ENCODE data around the gene DROSHA.
"Not testable (repeated sequence)": the region's sequence is repeated elsewhere in the genome, so short reads cannot be mapped to it uniquely, and the experiment has no call there.

The DROSHA gene

GRCh38 chr5:31415960-31416359 is 115.9 kb downstream of the DROSHA start:
- DNase-seq (ENCODE audit: low read depth in 2 of 2, low spot score in 1 of 2), result no peak

DNA sequence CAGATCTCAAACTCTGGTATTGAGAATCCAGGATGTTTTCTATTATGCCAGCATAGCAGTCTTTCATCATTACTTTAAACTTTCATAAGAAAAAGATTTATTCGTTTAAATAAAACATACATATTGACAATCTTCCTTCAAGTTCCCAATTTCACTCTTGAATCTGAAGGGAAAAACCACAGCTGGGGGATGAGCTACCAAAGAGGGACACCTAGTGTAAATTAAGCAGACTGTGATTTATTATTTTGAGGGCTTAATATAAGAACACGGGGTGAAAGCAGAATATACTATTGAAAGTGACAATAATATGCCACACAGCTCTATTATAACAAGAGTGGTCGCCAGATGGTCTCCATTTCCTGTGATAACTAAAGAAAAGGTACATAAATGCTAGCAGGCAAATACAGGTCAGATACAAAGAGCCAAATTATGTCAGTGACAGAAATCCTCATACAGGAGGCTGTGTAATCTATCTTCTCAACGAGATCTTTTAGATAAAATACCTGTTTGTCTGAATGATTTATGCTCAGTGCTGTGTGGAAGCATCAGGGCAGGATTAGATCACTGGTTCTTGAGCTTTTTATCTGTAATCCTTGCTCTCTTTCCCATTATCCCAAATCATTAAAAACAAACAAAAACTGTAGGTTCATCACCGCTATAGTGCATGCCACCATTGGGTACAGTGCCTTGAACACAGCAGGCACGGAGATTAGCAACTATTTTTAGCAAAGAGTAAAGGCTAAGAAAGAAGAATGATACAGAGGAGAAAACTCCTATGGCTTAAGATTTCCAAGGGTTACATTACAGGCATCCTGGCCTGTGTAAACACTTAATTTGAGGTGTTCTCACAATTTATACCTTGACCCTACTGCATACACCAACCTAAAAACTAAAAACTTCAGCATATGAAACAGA is 116.6 kb downstream of the DROSHA start:
- no peak for DNase-seq (ENCODE audit: low read depth in 2 of 2, low spot score in 1 of 2)

DNA sequence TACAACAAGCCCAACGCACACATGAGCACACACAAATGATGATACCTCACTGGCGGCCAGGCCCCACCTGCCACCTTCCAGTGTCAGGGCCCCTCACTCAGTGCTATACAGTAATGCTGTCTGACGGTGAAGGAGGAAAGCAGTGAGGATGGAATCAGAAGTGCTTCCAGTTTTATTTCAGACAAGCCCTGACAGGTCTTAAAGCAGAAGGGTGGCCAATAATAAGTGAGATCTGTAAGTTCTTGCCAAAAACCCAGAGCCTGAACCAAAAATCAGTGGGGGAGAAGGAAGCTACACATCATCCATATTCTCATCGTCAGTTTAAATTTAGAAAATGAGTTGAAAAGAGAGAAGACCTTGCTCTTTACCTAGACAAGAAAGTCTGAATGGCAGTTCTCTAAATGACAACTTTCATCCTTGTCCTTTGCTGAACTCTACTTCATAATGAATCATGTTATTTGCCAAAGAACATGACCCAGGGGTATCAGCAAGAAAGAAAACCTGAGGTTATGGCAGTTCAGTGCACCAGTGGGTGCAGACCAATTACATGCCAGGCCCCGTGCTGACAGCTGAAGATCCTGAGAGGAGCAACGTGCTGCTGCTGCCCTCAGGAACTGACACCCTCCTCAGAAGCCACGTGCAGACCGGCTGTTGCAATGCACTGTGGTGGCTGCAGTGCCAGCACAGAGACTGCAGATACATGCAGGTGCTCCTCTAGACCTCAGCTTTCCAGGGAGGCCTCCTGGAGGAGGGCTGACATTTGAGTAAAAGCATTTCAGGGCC is 118.7 kb downstream of the DROSHA start:
- DNase-seq (ENCODE audit: low read depth in 2 of 2, low spot score in 1 of 2), result no peak

GRCh38 chr5:31412324-31412723 is 119.6 kb downstream of the DROSHA start:
- no peak for DNase-seq (ENCODE audit: low read depth in 2 of 2, low spot score in 1 of 2)

GRCh38 chr5:31410089-31410488 is 121.8 kb downstream of the DROSHA start:
- no peak for DNase-seq (ENCODE audit: low read depth in 2 of 2, low spot score in 1 of 2)

GRCh38 chr5:31408814-31409213 is 123.1 kb downstream of the DROSHA start:
- no peak for DNase-seq (ENCODE audit: low read depth in 2 of 2, low spot score in 1 of 2)

DNA sequence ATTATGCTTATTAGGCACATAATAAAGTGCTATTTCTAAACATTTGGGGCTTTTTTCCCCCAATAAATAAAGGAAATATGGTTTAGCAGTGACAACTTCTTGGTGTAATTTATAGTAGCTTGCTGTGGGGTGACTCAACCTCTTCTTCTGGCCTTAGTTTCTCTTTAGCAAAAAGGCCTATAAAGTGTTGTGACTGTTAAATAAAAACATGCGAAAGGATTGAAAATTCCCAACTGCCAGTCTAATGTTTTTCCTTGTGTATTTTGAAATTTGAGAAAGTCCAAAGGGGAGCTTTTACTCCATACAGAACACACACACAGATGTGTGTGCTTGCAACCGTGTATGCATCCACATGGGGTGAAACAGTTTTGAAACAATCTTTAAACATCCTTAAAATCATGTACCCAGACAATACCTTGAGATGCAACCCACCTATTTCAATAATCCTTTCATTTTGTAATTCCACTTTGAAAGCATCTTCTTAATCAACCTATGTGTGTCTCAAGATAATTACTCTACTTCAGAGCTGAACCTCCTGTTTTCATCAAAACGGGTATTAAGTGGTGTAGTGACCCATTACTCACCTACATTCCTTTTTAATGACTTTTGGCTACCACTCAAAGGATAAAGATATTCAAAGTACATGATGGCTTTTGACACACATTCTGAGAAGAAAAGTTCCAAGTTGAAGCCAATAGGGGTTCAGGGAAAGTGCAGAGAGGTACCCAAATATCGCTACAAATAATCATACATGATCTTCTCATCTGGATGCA is 123.8 kb downstream of the DROSHA start:
- DNase-seq (ENCODE audit: low read depth in 2 of 2, low spot score in 1 of 2), result no peak

GRCh38 chr5:31404325-31404724 is 127.6 kb downstream of the DROSHA start:
- no peak for DNase-seq (ENCODE audit: low read depth in 2 of 2, low spot score in 1 of 2)

GRCh38 chr5:31401691-31402090 is 130.2 kb downstream of the DROSHA start:
- no peak for DNase-seq (ENCODE audit: low read depth in 2 of 2, low spot score in 1 of 2)

GRCh38 chr5:31397926-31398557 is 133.9 kb downstream of the DROSHA start:
- no peak for DNase-seq (ENCODE audit: low read depth in 2 of 2, low spot score in 1 of 2)

GRCh38 chr5:31396611-31397295 is 135.1 kb downstream of the DROSHA start:
- no peak for DNase-seq (ENCODE audit: low read depth in 2 of 2, low spot score in 1 of 2)

GRCh38 chr5:31395450-31396045 is 136.3 kb downstream of the DROSHA start:
- not testable (repeated sequence) for DNase-seq (ENCODE audit: low read depth in 2 of 2, low spot score in 1 of 2)

DNA sequence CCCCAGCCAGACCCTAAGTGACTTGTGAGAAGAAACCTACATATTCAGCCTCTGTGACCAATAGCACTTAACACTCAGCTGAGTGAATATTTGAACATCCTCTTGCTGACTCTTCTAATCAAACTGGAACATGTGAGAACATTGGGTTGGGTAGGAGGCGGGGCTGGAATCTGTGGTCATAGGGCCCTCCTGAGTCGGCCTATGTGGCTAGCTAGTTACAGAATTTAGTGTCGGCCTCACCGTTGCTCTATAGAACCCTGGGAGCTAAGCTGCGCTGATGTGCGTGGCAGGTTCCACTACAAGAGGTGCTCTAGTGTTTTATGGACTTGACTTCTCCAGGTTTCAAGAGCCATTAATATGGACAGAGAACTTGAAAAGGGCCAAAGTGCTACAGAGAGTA is 138.8 kb downstream of the DROSHA start:
- no peak for DNase-seq (ENCODE audit: low read depth in 2 of 2, low spot score in 1 of 2)

DNA sequence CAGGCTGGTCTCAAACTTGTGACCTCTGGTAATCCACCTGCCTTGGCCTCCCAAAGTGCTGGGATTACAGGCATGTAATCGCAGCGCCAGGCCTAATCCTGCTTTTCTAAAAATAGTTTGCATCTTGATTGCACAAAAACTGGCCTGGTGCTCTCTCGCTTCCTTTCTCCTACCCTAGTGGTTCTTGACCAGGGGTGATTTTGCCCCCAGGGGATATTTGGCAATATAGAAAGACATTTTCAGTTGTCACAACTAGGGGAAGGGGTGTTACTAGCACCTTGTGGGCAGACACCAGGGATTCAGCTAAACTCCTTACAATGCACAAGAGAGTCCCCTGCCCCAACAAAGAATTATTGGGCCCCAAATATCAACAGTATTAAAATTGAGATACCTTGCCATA is 139.8 kb downstream of the DROSHA start:
- DNase-seq (ENCODE audit: low read depth in 2 of 2, low spot score in 1 of 2), result no peak

DNA sequence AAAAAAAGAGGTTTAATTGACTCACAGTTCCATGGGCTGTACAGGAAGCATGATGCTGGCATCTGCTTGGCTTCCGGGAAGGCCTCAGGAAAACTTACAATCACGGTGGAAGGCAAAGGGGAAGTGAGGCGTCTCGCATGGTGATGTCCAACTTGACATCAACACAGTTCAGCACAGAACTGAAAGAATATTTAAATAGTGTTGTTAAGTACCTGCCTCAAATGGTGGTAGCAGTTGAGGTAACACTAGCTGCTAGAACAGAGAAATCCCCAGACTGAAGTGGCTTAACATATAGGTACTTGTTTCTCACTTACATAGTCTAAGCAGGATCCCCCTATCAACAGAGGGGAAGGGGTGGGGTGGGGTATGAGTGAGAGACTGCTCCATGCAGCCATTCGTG is 141.6 kb downstream of the DROSHA start:
- DNase-seq (ENCODE audit: low read depth in 2 of 2, low spot score in 1 of 2), result no peak

DNA sequence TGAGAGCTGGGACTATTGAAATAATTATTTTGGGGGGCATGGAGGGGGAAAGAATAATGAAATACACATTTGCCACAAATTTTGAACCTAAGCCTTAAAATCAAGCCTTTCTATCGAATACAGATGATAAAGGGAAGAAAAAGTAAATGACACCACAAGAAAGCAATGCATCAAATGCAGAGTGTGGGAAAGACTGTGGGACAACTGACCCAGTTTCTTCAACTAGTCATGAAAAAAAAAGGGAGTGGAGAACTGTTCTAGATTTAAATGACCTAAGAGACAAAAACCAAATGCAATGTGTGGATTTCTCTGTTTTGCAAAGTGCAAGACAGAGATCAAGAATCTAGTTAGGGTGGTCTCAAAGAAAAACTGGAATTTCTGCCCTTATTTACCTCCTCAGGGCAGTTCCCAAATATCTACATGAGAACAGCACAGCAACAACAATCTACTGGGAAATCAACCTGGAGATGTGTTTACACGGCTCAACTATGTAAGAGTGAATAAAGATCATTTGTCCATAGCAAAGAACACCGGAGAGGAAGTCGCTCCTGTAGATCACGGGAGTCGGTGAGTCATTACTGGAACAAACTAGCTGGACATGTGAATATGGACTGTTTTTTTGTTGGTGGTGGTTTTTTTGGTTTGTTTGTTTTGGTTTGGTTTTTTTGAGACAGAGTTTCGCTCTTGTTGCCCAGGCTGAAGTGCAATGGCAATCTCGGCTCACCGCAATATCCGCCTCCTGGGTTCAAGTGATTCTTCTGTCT is 145.9 kb downstream of the DROSHA start:
- no peak for DNase-seq (ENCODE audit: low read depth in 2 of 2, low spot score in 1 of 2)

DNA sequence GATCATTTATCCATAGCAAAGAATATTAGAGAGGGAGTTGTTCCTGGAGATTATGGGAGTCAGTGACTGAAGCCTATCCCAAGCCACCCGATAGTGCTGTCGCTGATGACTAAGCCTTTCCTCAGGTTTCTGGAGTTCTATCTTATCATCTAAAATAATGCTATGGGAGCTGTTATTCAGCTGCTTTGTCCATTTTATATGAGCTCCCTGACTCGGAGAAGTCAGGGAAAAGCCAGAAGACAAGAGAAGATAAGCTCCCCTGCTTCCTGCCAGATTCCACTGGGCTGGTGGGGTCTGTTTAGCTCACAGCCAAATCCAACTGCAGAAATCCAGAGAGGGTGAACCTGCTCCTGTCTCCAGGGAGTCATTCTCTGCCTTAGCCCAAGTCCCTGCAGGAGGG is 148.2 kb downstream of the DROSHA start:
- no peak for DNase-seq (ENCODE audit: low read depth in 2 of 2, low spot score in 1 of 2)

DNA sequence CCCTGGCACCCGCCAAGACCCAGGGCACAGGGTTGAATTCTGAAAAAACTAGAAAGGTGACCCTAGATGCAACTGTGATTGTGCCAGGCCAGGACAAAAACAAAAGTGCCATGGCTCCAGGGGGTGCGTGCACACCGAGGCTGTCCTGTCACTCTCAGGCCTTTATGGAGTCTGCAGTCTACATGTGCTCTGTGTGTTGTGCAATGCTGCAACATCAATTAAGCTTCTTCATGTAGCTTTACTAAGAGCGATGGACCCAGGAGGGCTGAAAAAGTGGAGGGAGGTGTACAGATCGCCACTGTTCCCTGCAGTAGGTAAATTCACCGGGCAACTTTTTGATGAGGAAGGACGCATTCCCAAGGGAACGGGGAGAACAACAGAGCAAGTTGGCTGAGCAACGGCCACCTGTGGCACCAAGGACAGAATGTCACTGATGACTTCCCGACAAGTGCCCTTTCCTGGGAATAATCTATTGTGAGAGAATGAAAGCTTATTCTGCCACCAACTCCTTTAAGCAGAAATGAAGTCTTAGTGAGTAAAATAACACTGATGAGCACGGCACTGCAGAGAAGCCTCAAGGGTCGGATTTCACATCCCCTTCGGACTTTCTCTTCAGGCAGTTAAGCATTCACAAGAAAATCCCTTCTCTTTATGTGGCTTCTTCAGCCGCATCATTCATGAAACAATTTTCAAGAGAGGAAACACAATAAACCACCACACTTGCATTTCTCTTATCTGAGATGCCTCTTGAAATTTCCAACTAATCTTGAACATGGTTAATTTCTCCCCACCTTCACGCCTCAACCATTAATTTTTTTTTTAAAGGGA is 149.6 kb downstream of the DROSHA start:
- DNase-seq (ENCODE audit: low read depth in 2 of 2, low spot score in 1 of 2), result no peak
